ENCODE measurements around the gene ADGRG4.
"Not testable (repeated sequence)": the region's sequence is repeated elsewhere in the genome, so short reads cannot be mapped to it uniquely, and the experiment has no call there.

The ADGRG4 gene

GRCh38 chrX:136380010-136380769 is 79.4 kb downstream of the ADGRG4 start:
- in situ Hi-C loops (cut with MboI; ENCODE audit: low sequenced_read_pairs) = no loop called here

GRCh38 chrX:136386173-136386572 is 85.4 kb downstream of the ADGRG4 start:
- in situ Hi-C loops (cut with MboI; ENCODE audit: low sequenced_read_pairs) = no loop called here

GRCh38 chrX:136386826-136387225 is 86.1 kb downstream of the ADGRG4 start:
- in situ Hi-C loops (cut with MboI; ENCODE audit: low sequenced_read_pairs) = no loop called here

GRCh38 chrX:136387951-136388502 is 87.3 kb downstream of the ADGRG4 start:
- in situ Hi-C loops (cut with MboI; ENCODE audit: low sequenced_read_pairs) = no loop called here

- in situ Hi-C loops (cut with MboI; ENCODE audit: low sequenced_read_pairs) = no loop called here
Measured at GRCh38 chrX:136390921-136391320, 90.2 kb downstream of the ADGRG4 start.

GRCh38 chrX:136395271-136395670 is 94.5 kb downstream of the ADGRG4 start:
- in situ Hi-C loops (cut with MboI; ENCODE audit: low sequenced_read_pairs) = no loop called here

GRCh38 chrX:136397001-136397400 is 96.2 kb downstream of the ADGRG4 start:
- in situ Hi-C loops (cut with MboI; ENCODE audit: low sequenced_read_pairs) = no loop called here

GRCh38 chrX:136405126-136405525 is 104.4 kb downstream of the ADGRG4 start:
- in situ Hi-C loops (cut with MboI; ENCODE audit: low sequenced_read_pairs) = no loop called here

GRCh38 chrX:136417806-136418205 is 117.0 kb downstream of the ADGRG4 start:
- in situ Hi-C loops (cut with MboI; ENCODE audit: low sequenced_read_pairs) = no loop called here

- in situ Hi-C loops (cut with MboI; ENCODE audit: low sequenced_read_pairs) = no loop called here
Measured at GRCh38 chrX:136421338-136421737, 120.6 kb downstream of the ADGRG4 start.

- in situ Hi-C loops (cut with MboI; ENCODE audit: low sequenced_read_pairs) = no loop called here
Measured at GRCh38 chrX:136423724-136424123, 123.0 kb downstream of the ADGRG4 start.

- in situ Hi-C loops (cut with MboI; ENCODE audit: low sequenced_read_pairs) = no loop called here
Measured at GRCh38 chrX:136425996-136426395, 125.2 kb downstream of the ADGRG4 start.

GRCh38 chrX:136431625-136432024 is 130.9 kb downstream of the ADGRG4 start:
- in situ Hi-C loops (cut with MboI; ENCODE audit: low sequenced_read_pairs) = no loop called here

GRCh38 chrX:136437774-136438173 is 137.0 kb downstream of the ADGRG4 start:
- in situ Hi-C loops (cut with MboI; ENCODE audit: low sequenced_read_pairs) = no loop called here

- in situ Hi-C loops (cut with MboI; ENCODE audit: low sequenced_read_pairs) = no loop called here
Measured at GRCh38 chrX:136438192-136438591, 137.4 kb downstream of the ADGRG4 start.

GRCh38 chrX:136445674-136446073 is 144.9 kb downstream of the ADGRG4 start:
- in situ Hi-C loops (cut with MboI; ENCODE audit: low sequenced_read_pairs) = not testable (repeated sequence)

GRCh38 chrX:136446208-136446607 is 145.4 kb downstream of the ADGRG4 start:
- in situ Hi-C loops (cut with MboI; ENCODE audit: low sequenced_read_pairs) = no loop called here

GRCh38 chrX:136447308-136447707 is 146.5 kb downstream of the ADGRG4 start:
- in situ Hi-C loops (cut with MboI; ENCODE audit: low sequenced_read_pairs) = no loop called here

- in situ Hi-C loops (cut with MboI; ENCODE audit: low sequenced_read_pairs) = no loop called here
Measured at GRCh38 chrX:136447968-136448367, 147.2 kb downstream of the ADGRG4 start.

GRCh38 chrX:136450050-136450830 is 149.5 kb downstream of the ADGRG4 start:
- in situ Hi-C loops (cut with MboI; ENCODE audit: low sequenced_read_pairs) = no loop called here

GRCh38 chrX:136452614-136453013 is 151.9 kb downstream of the ADGRG4 start:
- in situ Hi-C loops (cut with MboI; ENCODE audit: low sequenced_read_pairs) = no loop called here

GRCh38 chrX:136453114-136453513 is 152.4 kb downstream of the ADGRG4 start:
- in situ Hi-C loops (cut with MboI; ENCODE audit: low sequenced_read_pairs) = no loop called here
